Stimulated activated naive CD4-positive, alpha-beta T cell treated with Interleukin-2 at 50 U/mL for 16 hours (primary cell): Measurements from ENCODE around the gene CNTNAP4.

Source experiments
- DNase-seq: peaks from one replicate; lab custom pipeline; 2025; lab: John Stamatoyannopoulos, UW

Gene CNTNAP4

DNA sequence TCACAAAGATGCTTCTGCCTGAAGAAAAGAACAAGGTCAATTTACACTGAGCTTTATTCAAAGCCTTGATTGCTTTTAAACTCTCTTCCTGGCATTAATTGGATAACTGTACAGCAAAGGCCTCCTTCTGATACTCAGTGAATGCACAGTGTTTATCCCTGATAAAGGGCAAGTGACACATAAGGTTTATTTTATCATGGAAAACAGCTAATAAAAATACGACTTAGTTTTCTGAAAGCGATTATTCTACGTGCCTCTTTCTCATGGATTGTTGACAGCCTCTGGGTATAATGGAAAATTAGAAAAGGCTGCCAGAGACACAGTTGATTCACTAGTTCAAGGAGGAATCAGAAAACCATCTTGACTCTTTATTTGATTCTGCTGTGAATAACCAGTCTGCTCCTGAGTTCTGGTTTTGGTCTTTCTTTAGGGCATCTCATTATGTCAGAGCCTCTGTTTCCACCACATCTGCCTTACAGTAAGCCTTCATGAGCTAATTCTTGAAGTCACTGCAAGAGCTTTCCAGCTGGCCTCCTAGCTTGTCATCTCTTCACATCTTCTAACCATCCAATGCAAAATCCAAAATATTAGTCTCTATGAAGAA is 212.9 kb downstream of the CNTNAP4 start:
- DNase-seq: no peak

DNA sequence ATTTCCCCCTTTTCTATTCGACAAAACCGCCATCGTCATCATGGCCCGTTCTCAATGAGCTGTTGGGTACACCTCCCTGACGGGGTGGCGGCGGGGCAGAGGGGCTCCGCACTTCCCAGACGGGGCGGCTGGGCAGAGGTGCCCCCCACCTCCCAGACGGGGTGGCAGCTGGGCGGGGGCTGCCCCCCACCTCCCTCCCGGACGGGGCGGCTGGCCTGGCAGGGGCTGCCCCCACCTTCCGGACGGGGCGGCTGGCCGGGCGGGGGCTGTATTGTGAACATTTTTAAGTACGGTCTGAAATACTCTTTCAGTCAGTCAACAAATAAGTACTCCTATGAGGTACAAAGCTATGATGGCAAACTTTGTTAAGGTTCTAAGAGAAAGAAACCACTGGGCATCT is 222.8 kb downstream of the CNTNAP4 start:
- DNase-seq: no peak

DNA sequence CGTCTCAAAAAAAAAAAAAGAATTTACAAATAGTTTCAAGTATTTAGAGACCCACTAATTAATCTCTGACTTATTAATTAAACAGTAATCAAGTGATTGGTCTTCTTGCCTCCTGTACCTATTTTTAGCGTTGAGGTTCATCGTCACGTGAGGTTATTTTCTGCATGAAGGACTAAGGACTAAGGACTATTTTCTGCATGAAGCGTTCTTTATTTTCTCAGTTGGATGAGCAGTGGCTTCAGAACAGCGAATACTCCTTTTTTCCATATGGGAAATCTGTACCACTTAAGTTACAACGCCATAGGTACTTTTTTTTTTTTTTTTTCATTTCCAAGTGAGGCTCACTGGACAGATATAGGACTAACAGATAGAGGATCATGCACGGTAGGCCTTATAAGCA is 224.9 kb downstream of the CNTNAP4 start:
- DNase-seq: no peak

DNA sequence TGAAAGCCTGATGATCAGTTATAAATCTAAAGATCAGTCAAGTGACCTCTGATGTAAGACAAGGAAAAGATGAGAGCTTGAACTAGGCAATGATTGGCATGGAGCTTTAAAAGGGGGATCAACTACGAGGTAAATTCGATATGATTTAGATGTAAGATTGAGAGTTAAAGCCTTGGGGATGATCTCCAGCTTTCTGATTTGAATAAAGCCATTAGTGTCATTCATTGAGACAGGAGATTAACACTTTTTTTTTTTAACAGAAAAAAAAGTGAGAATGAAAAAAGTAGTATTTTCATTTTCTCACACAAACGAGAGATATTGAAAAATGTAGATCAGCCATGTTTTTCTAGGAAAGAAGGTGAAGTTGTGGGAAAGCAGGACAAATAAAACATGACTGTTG is 225.4 kb downstream of the CNTNAP4 start:
- no peak for DNase-seq

DNA sequence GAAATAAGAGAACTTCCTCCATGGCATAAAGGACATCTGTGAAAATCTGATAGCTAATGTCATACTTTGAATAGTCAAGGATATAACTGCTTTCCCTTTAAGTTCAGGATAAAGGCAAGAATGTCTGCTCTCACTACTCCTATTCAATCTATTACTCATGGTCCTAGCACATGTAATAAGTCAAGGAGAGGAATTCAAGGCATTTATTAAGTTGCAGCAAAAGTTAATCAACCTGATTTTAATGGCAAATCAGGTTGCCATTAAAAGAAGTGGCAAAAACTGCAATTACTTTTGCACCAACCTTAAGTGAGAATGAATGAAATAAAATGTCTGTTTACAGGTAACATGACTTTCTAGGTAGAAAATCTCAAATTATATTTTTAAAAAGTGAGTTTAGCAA is 225.9 kb downstream of the CNTNAP4 start:
- DNase-seq: no peak

DNA sequence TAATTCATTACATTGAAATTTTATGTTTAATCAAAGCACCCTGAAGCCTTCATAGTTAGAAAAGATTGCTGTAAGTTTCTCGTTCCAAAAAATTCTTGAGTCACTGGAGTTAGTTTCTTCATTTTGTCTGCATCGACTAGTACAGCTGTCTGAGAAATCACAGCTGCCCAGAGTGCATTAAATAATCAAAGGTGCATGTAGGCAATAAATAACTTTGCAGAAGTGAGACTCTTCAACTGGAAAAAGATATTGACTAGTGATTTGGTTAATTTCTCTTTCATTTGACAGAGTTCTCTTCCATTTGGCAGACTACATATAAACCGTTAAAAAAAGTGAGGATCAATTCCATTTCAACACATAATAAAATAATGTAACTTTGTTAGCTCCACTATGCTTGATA is 234.0 kb downstream of the CNTNAP4 start:
- DNase-seq: no peak

DNA sequence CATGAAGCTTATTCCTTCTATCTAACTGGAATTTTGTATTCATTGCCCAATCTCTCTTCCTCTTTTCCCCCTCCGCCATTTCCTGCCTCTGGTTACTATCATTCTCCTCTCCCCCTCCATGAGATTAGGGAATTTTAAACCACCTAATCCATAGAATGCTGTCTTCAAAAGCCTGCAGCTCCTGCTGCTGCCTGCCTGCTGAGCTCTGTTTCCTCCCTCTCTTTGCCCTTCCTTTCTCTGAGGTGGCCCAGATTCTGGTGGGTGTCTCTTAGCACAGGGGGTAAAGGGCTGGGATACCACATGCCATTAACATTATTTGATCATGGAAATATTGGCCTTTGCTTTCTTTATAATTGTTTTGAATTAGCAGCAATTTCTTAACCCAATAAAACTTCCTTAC is 241.6 kb downstream of the CNTNAP4 start:
- no peak for DNase-seq

DNA sequence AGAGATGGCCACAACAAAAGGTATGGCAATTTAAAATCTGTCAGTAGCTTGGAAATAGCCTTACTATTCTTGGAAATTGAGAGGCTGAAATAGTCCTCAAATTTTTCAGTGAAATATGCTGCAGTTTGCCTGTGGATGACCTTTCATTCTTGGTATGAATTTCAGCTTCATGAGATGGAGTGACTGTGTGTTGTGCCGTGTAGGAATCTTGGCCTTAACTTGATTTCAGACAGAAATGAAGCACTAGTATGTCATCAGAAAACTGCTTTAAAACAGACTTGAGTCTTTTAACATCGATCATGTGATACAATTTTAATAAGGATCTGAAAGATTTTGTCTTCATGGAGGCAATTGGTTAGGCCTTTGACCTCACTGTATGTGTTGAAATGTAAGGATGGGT is 247.2 kb downstream of the CNTNAP4 start:
- DNase-seq: no peak

DNA sequence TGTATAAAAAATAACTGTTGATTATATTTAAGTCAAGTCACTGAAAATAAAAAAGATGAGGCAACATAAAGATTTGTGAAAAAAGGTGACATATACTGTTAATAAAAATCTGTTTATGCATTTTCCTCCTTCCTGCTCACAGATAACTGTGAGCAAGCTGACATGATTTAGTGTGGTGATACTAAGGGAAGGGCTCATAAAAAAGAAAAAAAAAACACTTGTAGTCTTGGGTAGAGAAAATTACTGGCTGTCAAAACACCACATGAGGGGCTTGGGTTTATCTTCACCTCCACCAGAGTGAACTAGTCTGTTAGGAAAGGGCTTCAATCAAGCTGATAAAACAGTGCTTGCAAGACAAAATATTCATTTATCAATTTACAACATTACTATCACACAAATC is 247.6 kb downstream of the CNTNAP4 start:
- DNase-seq: no peak

DNA sequence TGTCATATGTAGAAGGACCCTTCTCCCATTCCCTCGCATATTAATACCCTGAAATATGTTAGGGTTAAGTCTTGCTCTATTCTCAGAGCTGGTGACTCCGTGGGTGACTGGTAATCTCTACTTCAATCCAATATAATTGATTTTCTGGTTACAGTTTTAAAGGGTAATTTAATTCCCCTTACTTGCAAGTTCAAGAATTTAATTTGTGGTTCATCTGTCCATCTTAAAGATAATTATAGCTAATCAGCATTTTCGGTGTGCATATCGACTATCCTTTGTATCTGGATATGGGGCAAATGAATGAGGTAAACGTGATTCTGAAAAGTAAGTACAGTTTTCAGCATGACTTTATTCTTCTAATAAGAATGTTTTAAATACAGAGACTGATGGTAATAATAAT is 250.0 kb downstream of the CNTNAP4 start:
- DNase-seq: no peak

DNA sequence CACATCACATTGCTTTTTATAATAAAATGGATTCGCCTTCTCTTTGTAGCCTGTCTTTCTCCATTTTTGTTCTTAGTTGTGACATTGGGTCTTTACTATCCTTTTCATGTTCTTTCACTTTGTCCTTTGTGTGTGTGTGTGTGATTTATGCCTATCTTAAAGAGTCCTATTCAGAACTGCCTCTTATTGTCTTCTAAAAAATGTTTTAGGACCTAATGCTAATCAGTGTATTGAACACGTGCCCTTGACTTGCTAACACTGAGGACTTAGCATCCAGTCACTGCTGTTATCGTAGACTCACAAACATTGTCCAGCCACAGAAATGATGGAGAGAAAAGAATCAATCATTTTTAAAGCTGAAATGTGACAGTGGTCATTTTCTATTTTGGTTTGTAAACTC is 251.9 kb downstream of the CNTNAP4 start:
- DNase-seq: no peak

DNA sequence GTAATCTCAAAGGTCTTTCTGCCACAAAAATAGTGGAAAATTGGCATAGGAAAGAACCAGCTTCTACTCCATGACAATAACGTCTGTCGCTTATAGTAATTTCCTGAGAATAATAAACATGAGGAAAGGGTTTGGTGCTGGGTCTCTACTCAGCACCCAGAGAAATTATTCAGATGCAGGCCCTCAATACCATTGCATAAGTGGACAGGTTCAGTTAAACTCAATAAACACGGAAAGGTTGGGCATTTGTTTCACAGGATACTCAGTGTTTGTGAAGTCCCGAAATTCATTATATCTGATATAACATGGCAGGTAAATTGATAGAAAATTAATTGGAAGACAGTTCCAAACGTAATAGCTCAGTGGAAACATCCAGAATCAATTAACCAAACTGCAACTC is 254.0 kb downstream of the CNTNAP4 start:
- no peak for DNase-seq

DNA sequence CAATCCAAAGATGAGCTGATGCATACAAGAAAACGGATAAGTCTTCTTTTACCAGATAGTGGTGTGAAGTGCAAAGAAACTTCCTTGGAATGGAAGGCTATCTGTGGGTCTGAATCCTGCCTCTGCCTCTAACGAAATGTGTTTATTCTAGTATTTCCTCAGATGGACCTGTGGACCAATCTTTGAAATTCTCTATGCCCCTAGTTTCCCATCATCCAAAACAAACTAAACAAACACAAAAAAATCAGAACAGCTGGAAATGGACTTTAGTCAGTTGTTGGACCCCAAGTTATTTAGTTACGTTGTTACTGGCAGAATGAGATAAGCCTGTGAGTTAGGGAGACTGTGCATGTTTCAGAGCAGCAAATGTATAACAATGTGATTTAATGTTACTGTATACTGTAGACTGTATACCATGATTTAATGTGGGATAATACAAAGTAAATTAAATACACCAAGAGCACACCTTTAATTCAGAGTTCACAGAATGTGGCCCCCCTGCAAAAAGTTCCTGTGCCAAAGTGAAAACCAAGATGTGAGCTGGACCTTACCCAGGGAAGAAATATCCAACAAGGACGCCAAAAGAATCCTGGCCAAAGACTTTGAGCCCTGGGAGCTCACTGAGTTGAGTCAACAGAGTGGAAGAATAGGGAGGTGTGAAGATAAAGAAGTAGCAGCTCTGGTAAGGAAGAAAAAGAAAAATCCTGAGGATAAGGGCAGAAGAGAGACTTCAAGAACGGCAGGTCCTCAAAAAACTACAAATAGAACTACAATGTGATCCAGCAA is 255.2 kb downstream of the CNTNAP4 start:
- DNase-seq: no peak

DNA sequence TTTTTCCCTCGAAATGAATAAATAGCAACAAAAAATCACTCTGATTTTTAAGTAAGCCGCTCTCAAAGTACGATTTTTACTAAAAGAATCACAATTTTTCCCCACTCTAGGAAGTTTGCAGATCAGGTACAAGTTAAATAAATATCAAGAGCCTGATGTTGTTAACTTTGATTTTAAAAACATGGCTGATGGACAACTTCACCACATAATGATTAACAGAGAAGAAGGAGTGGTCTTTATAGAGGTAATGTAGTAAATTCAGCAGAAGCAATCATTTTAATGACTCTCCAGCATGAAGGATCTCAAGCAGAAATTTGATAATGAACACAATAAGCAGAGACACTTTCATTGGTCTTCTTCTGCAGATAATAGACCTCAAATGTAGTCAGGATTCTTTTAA is 262.4 kb downstream of the CNTNAP4 start:
- DNase-seq: no peak

DNA sequence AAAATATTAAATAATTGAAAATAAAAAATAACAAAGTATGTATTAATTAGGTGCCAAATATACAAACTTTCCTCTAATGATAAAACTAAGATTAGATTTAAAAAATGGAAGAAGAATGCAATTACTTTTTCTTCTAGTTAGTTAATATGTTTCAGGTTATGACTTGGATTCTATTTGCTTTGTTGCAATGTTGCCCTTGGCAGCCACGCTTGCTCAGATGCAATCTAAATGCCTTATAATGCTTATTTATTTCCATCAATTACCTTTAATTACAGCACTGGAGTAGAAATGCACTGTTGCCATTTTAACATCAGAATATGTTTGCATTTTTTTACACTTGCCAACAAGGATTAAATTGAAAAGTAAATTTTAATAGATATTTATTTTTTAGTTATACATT is 263.9 kb downstream of the CNTNAP4 start:
- DNase-seq: no peak

DNA sequence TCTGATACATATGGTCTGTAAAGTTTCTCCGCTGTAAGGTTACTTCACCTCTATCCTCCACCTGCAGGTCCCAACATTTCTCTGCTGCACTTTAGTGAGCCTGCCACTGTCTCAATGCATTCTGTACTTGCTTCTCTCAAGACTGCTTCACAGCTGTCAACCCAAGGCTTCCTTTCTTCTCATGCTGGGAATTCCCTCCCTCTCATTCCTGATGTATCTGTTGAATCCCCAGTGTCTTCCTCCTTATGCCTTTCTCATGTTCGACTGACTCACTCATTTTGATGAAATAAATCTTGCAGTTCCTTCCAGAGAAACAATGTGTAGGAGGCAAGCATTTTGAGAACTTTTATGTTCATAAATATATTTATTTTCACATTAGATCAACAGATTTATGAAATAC is 288.3 kb downstream of the CNTNAP4 start:
- no peak for DNase-seq

DNA sequence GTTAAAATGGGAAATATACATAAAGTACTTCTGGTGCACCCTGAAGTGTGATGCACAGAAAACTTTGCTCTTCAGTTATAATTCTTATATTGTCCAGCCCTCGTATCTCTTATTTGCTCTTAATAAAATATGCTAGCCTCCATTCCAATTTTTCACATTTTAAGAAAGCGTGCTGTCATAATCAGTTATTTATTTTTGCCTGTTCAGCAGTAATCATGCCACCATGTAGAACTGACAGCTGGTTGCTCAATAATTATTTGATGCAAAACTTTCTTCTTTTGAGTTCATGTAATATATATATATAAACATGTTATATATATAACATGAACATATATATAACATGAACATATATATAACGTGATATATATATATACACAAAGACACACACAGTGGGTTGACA is 294.6 kb downstream of the CNTNAP4 start:
- no peak for DNase-seq

DNA sequence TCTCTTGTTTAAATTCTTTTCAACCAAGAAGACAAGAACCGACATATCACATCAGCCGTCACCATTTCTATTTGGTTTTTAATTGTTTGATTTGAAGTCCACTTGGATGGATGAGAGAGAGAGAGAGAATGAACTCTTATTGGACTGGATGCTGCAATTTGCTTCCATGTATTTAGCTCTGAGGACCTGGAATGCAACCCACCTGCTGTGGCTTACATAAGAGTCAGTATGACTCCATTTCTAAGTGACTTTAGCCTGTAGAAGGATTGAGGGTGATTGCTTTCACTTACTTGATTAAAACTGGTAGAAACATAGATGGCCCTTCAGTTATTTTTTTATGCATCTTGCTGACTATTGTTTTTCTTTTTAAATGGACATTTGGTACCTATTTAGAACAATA is 296.1 kb downstream of the CNTNAP4 start:
- DNase-seq: no peak

DNA sequence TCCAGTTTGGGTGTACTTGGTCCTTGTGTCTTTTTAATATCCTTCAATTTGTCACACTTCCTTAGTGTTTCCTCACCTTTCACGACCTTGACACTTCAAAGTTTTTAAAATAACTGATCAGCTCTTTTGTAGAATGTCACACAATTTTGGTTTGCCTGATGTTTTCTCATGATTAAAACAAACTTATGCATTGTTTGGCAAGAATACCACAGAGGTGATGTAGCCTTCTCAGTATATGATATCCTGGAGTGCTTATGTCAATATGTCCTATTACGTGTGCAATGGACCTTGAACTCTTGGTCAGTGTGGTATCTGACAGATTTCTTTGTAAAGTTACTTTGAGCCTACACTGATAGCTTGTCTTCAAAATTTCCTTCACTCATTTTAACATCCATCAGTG is 297.4 kb downstream of the CNTNAP4 start:
- DNase-seq: no peak

DNA sequence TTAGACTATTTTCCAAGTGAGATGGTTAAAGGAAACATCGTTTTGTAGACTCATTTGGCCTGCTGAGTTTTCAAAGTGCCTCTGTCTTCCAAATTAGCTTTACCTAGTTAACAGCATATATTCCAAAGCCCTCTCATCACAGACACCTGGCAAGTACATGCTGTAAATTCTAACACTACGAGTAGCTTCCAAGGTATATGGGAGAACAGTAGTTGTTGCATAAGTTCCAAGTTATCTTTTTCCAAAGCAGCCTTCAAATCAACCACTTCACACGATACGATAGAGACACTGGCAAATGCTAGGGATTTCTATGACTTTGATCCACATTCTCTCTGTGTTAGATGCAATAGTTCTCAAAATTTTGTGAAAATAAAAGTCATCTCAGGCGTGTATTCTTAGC is 299.3 kb downstream of the CNTNAP4 start:
- no peak for DNase-seq

DNA sequence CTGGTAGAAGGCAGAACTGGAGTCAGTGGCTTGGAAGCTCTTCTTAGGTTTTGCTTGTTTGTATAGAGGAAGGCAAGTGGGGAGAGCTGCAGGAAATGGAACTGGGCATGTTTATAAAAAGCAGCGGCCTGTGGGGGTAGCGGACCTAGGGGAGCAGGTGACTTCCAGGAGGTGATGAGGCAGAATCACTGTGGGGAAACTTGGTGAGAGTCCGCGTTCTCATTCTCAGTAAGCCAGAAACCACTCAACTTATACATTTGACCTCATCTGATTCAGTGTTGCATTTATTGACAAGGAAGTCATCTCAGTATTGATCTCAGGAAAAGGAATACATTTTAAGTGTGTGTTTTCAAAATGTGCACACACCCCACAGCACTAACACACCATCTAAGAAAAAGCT is 299.8 kb downstream of the CNTNAP4 start:
- no peak for DNase-seq

DNA sequence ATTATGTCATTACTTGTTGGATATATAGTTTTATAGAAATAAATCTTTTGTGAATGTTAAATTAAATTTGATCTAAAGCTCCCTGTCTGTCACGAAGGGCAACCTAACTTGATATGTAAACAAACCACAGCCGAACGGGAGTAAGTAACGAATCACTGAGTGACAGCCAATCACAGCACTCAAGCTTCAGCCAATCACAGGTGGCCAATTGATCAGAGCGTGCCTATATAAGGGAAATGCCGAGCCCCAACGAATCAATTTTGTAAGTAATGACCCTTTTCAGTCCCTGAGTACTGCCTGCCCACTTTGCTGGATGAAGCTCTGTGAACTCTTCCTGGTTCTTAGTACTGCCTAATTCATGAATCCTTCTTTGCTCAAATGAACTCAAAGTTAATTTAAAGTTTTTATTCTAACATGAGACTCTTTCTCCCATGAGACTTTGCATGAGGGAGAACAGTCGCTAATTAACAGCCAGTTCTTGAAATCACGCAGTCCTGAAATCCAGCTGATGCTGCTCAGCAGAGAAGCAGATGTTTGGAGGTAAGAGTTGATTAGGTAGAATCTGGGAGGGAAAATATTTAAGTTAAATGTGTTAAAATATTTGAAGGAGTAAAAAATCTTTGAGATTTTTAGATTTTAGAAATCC is 302.2 kb downstream of the CNTNAP4 start:
- no peak for DNase-seq

DNA sequence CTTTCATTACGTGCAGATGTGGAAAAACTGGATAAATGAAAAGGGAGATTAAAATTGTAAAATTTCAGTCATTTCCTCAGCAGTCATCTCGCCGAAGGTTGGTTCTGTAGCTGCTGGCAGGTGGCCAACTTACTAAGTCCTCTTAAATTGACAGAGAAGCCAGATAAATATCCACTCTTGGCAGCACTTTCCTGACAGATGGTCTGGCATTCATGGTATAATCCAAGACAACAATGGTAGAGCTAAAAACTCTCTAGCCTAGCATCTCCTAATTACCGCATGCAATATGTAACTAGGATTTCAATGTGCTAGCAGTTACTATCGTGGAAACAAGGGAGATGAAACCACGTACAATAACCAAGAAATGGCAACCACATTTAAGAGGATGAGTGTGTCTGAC is 306.3 kb downstream of the CNTNAP4 start:
- DNase-seq: no peak

DNA sequence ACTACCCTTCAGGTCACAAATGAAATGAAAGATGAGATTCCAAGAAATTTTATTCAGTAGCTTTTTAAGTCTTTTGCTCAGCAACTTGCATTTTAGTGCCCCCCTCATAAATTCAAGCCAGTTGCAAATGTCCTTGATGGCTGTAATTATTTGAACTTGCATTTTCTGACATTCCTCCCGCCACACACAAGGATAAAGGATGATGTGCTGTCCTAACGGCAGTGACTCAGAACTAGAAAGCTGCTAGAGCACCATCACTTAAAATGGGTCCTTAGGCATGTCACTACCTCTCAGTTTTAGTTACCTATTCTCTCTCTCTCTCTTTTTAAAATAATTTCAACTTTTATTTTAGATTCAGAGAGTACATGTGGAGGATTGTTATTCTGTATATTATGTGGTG is 306.7 kb downstream of the CNTNAP4 start:
- no peak for DNase-seq
